OCI-LY1 (cell line): ENCODE measurements around the gene FRG2.

ENCODE experiments used
- H2AFZ ChIP-seq: fragments of 200-600 bp; sonication (generic), shearing (Covaris generic); 2 replicates; pipeline ENCODE4 v1.6.0; 2014; ENCODE audit warnings: antibody characterized with exemption, mild to moderate bottlenecking, low read length
- H3F3A ChIP-seq: fragments of 200-600 bp; sonication (generic), shearing (Covaris generic); 2 replicates; pipeline ENCODE4 v1.6.0; 2014; ENCODE audit warnings: mild to moderate bottlenecking, antibody characterized with exemption, low read length, moderate library complexity; ENCODE audit not compliant: insufficient read depth
- H3K27ac ChIP-seq: fragments of 200-600 bp; sonication (generic); 2 replicates; pipeline ENCODE4 v1.5.1; 2014; ENCODE audit warnings: low read length, mixed run types, mild to moderate bottlenecking, low read depth; ENCODE audit not compliant: poor library complexity, severe bottlenecking
- H3K27me3 ChIP-seq: fragments of 200-600 bp; sonication (generic); 2 replicates; pipeline ENCODE4 v1.6.0; 2014; ENCODE audit warnings: antibody characterized with exemption, mild to moderate bottlenecking, low read length, moderate library complexity; ENCODE audit not compliant: insufficient read depth
- H3K36me3 ChIP-seq: fragments of 200-600 bp; sonication (generic); 2 replicates; pipeline ENCODE4 v1.6.1; 2014; ENCODE audit warnings: mild to moderate bottlenecking, antibody characterized with exemption, low read length, moderate library complexity, mixed read lengths; ENCODE audit not compliant: insufficient read depth
- H3K4me1 ChIP-seq: fragments of 200-600 bp; sonication (generic); 2 replicates; pipeline ENCODE4 v1.5.1; 2014; ENCODE audit warnings: mild to moderate bottlenecking, low read length, moderate library complexity; ENCODE audit not compliant: insufficient read depth, severe bottlenecking
- H3K4me2 ChIP-seq: fragments of 200-600 bp; sonication (generic), shearing (Covaris generic); 2 replicates; pipeline ENCODE4 v1.6.1; 2014; ENCODE audit warnings: low read length
- H3K4me3 ChIP-seq: fragments of 200-600 bp; sonication (generic); 2 replicates; pipeline ENCODE4 v1.5.1; 2014; ENCODE audit warnings: low read length, low read depth, mild to moderate bottlenecking, mixed read lengths; ENCODE audit not compliant: poor library complexity, severe bottlenecking
- H3K79me2 ChIP-seq: fragments of 200-600 bp; shearing (Covaris generic); 2 replicates; pipeline ENCODE4 v1.6.1; 2016; ENCODE audit warnings: mixed run types, low read length, mixed read lengths; ENCODE audit not compliant: insufficient read depth
- H3K9ac ChIP-seq: fragments of 200-600 bp; sonication (generic), shearing (Covaris generic); 2 replicates; pipeline ENCODE4 v1.6.1; 2014; ENCODE audit warnings: mild to moderate bottlenecking, low read length, mixed read lengths
- H3K9me2 ChIP-seq: fragments of 200-600 bp; sonication (generic), shearing (Covaris generic); 2 replicates; pipeline ENCODE4 v1.6.1; 2014; ENCODE audit warnings: low read depth, mild to moderate bottlenecking, low read length, mixed read lengths
- H3K9me3 ChIP-seq: fragments of 200-600 bp; shearing (Covaris generic); 2 replicates; pipeline ENCODE4 v1.6.1; 2014; ENCODE audit warnings: low read length, mixed read lengths
- H4K20me1 ChIP-seq: fragments of 200-600 bp; sonication (generic), shearing (Covaris generic); 2 replicates; pipeline ENCODE4 v1.6.0; 2016; ENCODE audit warnings: mild to moderate bottlenecking, low read length; ENCODE audit not compliant: insufficient read depth
- EZH2 ChIP-seq: fragments of 200-600 bp; sonication (generic), shearing (Covaris generic); IDR thresholded peaks from 2 replicates; pipeline ENCODE4 v1.8.0; 2017; ENCODE audit warnings: borderline replicate concordance, mixed run types, mild to moderate bottlenecking, antibody characterized with exemption, low read length, moderate library complexity, mixed read lengths
- TF ChIP-seq, protein P1 (sequence below): fragments of 200-600 bp; sonication (generic), shearing (Covaris generic); IDR thresholded peaks from 2 replicates; pipeline ENCODE4 v1.5.1; 2017; ENCODE audit warnings: mild to moderate bottlenecking, antibody characterized with exemption, low read length, moderate library complexity, mixed read lengths

The FRG2 gene

DNA sequence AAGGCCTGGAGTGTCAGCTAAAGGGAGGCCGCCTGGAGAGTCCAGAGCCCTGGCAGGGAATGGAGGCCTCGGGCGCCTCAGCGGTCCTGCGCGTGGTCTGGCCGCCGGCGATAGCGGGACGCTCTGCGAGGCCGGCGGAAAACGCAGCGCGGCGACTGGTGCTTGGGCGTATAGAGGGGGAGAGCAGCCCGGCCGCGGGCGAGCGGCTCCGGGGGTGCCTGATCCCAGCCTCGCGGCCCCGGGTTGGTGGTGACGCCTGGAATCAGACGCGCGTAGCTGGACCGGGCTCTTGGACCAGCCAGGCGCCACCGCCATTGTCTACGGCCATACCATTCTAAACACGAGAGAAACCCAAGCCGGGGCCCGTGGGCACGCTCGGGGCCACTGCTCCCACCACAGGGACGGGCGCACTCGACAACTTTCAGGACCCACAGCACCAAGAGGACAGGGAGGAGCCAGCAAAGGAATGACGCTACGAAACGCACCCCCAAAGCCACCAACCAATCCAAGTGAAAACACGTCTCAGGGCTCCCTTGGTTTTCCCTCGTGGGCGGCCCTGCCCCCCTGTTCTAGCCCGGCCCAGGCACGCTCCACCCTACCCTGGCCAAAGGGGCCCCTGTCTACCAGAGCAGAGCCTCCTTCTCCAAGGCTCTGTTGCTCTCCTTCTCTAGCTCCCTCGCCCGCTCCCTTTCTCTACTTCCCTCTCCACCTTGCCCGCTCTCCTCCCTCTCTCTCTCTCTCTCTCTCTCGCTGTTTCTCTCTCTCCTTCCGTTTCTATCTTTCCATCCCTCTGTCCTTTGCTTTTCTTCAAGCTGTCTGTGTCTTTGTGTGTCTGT, 7.8 kb downstream of the FRG2 start:
- H3K4me2 ChIP-seq: no peak overlapping the region
- H2AFZ ChIP-seq: no peak overlapping the region
- no peaks in the 10 kb centered on the region for H3K27me3 ChIP-seq

DNA sequence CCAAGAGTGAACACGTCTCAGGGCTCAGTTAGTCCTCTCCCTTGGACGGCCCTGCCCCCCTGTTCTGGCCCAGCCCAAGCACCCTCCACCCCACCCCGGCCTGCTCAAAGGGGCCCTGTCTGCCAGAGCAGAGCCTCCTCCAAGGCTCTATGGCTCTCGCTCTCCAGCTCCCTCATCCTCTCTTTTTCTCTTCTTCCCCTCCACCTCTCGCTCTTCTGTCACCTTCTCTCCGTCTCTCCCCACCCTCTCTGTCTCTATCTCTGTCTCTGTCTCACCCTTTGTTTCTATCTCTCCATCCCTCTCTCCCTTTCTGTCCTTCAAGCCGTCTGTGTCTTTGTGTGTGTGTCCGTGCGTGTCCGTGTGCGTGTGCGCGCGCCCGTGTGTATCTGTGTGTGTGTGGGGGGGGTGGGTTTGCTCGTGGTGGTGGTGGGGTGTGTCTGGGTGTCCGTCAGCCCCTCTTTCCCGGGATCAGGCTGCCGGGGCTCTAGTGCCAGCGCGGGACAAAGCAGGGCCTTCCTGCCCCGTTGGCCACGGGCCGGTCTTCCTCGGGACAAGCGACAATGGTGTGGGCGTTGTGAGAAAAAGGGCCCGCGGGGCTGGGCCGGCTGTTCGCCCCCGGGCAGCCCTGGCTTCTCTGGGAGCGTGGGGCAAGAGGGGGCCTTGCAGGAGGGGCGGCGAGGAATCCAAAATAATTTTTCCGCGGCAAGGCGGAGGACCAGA, 8.7 kb downstream of the FRG2 start:
- H3K9me2 ChIP-seq: no peaks in the 10 kb centered on the region
- no peak overlapping the region for H3K27ac ChIP-seq
- no peak overlapping the region for H3K9ac ChIP-seq
- H4K20me1 ChIP-seq: no peaks in the 10 kb centered on the region
- H3K27me3 ChIP-seq: no peaks in the 10 kb centered on the region
- no peak for TF ChIP-seq EZH2
- TF ChIP-seq, protein P1, sequence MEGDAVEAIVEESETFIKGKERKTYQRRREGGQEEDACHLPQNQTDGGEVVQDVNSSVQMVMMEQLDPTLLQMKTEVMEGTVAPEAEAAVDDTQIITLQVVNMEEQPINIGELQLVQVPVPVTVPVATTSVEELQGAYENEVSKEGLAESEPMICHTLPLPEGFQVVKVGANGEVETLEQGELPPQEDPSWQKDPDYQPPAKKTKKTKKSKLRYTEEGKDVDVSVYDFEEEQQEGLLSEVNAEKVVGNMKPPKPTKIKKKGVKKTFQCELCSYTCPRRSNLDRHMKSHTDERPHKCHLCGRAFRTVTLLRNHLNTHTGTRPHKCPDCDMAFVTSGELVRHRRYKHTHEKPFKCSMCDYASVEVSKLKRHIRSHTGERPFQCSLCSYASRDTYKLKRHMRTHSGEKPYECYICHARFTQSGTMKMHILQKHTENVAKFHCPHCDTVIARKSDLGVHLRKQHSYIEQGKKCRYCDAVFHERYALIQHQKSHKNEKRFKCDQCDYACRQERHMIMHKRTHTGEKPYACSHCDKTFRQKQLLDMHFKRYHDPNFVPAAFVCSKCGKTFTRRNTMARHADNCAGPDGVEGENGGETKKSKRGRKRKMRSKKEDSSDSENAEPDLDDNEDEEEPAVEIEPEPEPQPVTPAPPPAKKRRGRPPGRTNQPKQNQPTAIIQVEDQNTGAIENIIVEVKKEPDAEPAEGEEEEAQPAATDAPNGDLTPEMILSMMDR: no peak
- no peaks in the 10 kb centered on the region for H3K79me2 ChIP-seq
- no peaks in the 10 kb centered on the region for H3K36me3 ChIP-seq
- no peaks in the 10 kb centered on the region for H3K4me1 ChIP-seq
- H3K4me2 ChIP-seq: no peak overlapping the region
- H3K4me3 ChIP-seq: no peak overlapping the region
- H2AFZ ChIP-seq: no peak overlapping the region
- no peaks in the 10 kb centered on the region for H3F3A ChIP-seq
- no peaks in the 10 kb centered on the region for H3K9me3 ChIP-seq

More for the DNA sequence above, 7.8 kb downstream of the FRG2 start:
- H3K79me2 ChIP-seq: no peaks in the 10 kb centered on the region
- no peak overlapping the region for H3K4me3 ChIP-seq
- TF ChIP-seq, protein P1: no peak
- no peak for TF ChIP-seq EZH2
- H3K9ac ChIP-seq: no peak overlapping the region
- H3K4me1 ChIP-seq: no peaks in the 10 kb centered on the region
- no peaks in the 10 kb centered on the region for H3K36me3 ChIP-seq
- no peaks in the 10 kb centered on the region for H3K9me2 ChIP-seq
- H3K9me3 ChIP-seq: no peaks in the 10 kb centered on the region
- no peaks in the 10 kb centered on the region for H4K20me1 ChIP-seq
- H3F3A ChIP-seq: no peaks in the 10 kb centered on the region
- H3K27ac ChIP-seq: no peak overlapping the region

DNA sequence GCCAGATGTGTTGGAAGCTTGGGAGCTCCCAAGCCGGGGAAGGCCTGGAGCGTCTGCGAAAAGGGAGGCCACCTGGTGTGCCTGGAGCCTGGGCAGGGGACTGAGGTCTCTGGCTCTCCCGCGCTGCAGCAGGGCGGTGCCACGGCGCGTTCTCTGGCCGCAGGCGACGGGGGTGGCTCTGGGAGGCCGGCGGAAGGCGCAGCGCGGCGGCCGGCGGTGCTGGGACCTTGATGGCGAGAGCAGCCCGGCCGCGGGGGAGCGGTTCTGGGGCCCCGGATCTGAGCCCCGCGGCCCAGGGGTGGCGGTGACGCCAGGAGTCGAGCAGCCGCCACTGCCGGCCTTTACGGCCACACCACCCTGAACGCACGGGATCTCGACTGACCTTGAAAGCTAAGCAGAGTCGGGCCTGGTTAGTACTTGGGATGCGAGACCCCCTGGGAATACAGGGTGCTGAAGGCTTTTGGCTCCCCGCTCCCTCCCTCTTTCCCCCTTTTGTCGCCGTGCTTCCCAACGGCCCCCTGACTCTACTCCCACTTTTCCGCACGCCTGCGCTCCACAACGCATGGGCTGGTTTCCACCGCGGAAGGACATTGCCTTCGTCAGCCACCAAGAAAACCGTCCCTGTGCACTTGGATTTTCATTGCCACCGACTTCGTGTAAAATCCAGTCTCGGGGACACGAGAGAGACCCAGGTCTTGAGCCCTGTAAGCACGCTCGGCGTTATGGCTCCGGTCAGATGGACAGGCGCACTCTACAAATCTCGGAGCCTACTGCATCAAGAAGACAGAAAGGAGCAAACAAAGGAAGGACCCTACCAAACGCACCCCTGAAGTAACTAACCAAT, 9.5 kb downstream of the FRG2 start:
- Histone ChIP-seq H4K20me1 (no peaks in the 10 kb centered on the region), H3K27ac (no peak overlapping the region), H3K27me3 (no peaks in the 10 kb centered on the region), H3K9me2 (no peaks in the 10 kb centered on the region), H3K79me2 (no peaks in the 10 kb centered on the region), H3K9ac (no peak overlapping the region), H3K4me2 (no peak overlapping the region), H3K9me3 (no peaks in the 10 kb centered on the region), H3K36me3 (no peaks in the 10 kb centered on the region), H3F3A (no peaks in the 10 kb centered on the region), H3K4me3 (no peak overlapping the region), H2AFZ (no peak overlapping the region), H3K4me1 (no peaks in the 10 kb centered on the region)
- TF ChIP-seq, protein P1: no peak
- no peak for TF ChIP-seq EZH2
